ENCODE data around the gene DAP. TPM values are rescaled to one million over a fixed set of nuclear protein-coding genes. Genes with fewer than 3 reads are reported as not detected.
A peak's percentile ranks its signal among the peaks of the same experiment; 100 is the strongest.

Gene DAP
- total and polyA plus RNA-seq, 4 donors: 36.6 to 122 (median 101) TPM

DNA sequence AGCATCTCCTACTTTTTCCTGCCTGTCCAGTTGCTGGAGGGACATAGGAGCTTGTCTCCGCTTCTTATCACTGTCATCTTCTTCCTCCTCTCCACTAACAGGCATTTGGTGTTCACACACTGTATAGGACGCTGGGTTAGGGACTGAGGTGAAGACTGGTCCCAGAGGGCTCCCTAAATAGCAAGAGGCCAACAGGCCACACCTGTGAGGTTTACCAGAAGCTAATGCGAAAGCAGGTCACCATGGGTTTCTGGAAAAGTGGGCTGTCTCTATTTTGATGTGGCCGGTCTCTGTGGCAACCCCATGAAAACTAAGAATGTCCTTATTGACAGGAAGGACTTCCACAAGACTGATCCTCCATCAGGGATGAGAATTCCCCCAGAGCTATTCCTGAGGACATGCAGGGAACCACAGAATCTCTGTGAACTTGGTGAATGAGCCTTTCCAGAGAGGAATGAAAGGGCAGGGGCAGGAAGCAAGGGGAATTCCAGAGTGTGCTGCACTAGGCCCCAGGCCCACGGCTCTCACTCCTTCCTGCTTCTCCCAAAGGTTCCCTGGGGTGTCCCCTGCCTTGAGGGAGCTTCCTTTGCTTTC lies 61.7 kb downstream of the DAP start:
- Histone ChIP-seq H3K4me3 (ENCODE audit: low read depth in 1 of 3, low read length in 3 of 3) (no peak overlapping the region), H3K27me3 (ENCODE audit: control insufficient read depth in 4 of 4, insufficient read depth in 4 of 4, low read length in 3 of 4) (no peaks in the 10 kb centered on the region), H3K9ac (ENCODE audit: low read depth in 1 of 2, low read length in 2 of 2) (no peak overlapping the region), H3K36me3 (ENCODE audit: control insufficient read depth in 4 of 4, insufficient read depth in 3 of 4, low read depth in 1 of 4, low read length in 3 of 4) (no peaks in the 10 kb centered on the region), H3K27ac (ENCODE audit: low read depth in 1 of 2, low read length in 2 of 2) (no peak overlapping the region), H3K4me1 (ENCODE audit: control insufficient read depth in 4 of 4, insufficient read depth in 4 of 4, low read length in 3 of 4) (peaks cover 5 to 28% (median 13%) of the 10 kb centered on the region in 4 donors), H3K9me3 (ENCODE audit: control insufficient read depth in 4 of 4, low read length in 3 of 4) (no peaks in the 10 kb centered on the region)
- TF ChIP-seq HNF4G (IDR thresholded peaks at IDR 0.05): no peak
- 89% methylated on average over 5 of the region's 5 CpGs for WGBS
- no peak for DNase-seq (ENCODE audit: low spot score)

DNA sequence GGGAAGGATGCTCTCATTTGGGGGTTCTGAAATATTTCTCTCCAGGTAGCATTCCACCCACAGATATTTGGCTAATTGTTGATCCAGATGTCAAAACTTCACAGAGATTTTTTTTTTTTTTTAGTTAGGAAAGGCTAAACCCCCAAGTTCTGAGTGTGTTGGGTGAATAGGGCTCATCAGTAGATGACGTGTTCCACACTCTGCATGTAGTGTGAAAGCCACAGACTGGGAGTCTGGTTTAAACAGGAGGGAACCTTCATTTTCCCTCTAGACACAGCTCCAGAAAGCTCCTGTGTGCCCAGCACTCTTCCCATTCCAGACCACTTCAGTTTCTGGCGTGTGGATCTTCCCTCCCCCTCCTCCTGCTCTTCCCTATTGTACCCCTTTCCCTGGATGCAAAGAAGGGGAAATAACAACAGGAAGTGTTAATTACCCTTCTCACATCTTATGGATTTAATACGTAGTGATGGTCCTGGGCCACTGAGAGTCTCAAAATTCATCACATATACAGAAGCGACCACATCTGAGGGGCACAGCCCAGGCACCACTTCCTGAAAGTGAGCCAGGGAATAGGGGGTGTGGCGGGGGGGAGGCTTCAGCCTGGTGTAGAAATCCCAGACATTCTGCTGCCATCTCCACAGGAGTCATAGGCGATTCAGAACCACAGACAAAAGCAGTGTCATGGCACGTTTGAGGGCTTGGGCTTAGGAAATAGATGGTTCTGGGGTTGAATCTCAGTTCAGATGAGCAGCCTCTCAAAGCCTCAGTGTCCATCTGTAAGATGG lies 65.1 kb downstream of the DAP start:
- H3K36me3 ChIP-seq (ENCODE audit: control insufficient read depth in 4 of 4, insufficient read depth in 3 of 4, low read depth in 1 of 4, low read length in 3 of 4): peaks cover 0 to 3% (median 1%) of the 10 kb centered on the region in 4 donors
- H3K27ac ChIP-seq (ENCODE audit: low read depth in 1 of 2, low read length in 2 of 2): no peak overlapping the region
- H3K9me3 ChIP-seq (ENCODE audit: control insufficient read depth in 4 of 4, low read length in 3 of 4): no peaks in the 10 kb centered on the region
- H3K4me1 ChIP-seq (ENCODE audit: control insufficient read depth in 4 of 4, insufficient read depth in 4 of 4, low read length in 3 of 4): peaks cover 0 to 8% (median 4%) of the 10 kb centered on the region in 4 donors
- 86% methylated on average over 7 of the region's 7 CpGs for WGBS
- TF ChIP-seq, protein P1, sequence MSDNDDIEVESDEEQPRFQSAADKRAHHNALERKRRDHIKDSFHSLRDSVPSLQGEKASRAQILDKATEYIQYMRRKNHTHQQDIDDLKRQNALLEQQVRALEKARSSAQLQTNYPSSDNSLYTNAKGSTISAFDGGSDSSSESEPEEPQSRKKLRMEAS (IDR thresholded peaks at IDR 0.05): no peak
- TF ChIP-seq FOXA2 (IDR thresholded peaks at IDR 0.05): no peak
- no peak for TF ChIP-seq HNF4G (IDR thresholded peaks at IDR 0.05)
- TF ChIP-seq NR2F2 (IDR thresholded peaks at IDR 0.05): no peak
- no peaks in the 10 kb centered on the region for H3K27me3 ChIP-seq (ENCODE audit: control insufficient read depth in 4 of 4, insufficient read depth in 4 of 4, low read length in 3 of 4)
- no peak overlapping the region for H3K9ac ChIP-seq (ENCODE audit: low read depth in 1 of 2, low read length in 2 of 2)
- H3K4me3 ChIP-seq (ENCODE audit: low read depth in 1 of 3, low read length in 3 of 3): no peak overlapping the region
- no peak for DNase-seq (ENCODE audit: low spot score)

DNA sequence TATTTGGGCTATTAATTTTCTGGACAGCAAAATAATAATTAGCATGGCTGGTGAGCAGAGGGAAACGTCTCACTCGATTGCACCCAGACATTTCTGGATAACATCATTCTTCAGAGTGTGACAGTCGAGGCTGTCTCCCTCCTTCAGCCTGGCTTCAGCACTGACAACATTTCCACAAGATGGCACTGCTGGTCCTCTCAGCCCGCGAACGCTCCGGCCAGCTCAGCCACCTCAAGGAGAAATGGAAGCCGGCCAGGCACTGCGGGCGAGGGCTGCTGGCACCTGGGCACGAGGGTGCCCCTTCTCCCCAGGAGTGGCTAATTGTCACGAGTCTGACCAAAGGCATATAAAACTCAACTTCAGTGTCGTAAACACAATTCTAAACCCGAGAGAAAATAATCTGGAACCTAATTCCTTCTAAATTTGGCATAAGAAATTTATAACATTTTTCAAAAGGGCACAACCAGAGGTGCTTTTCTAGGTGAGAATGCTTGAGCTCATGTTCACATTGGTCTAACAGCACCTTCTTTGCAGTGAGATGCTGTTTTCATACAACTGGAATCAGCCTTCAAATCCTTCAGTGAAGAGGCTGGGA lies 65.9 kb downstream of the DAP start:
- no peak overlapping the region for H3K9ac ChIP-seq (ENCODE audit: low read depth in 1 of 2, low read length in 2 of 2)
- no peak overlapping the region for H3K4me3 ChIP-seq (ENCODE audit: low read depth in 1 of 3, low read length in 3 of 3)
- no peak overlapping the region for H3K27ac ChIP-seq (ENCODE audit: low read depth in 1 of 2, low read length in 2 of 2)
- DNase-seq (ENCODE audit: low spot score): no peak
- peaks cover 0 to 8% (median 4%) of the 10 kb centered on the region in 4 donors for H3K4me1 ChIP-seq (ENCODE audit: control insufficient read depth in 4 of 4, insufficient read depth in 4 of 4, low read length in 3 of 4)
- H3K36me3 ChIP-seq (ENCODE audit: control insufficient read depth in 4 of 4, insufficient read depth in 3 of 4, low read depth in 1 of 4, low read length in 3 of 4): peaks cover 0 to 3% (median 1%) of the 10 kb centered on the region in 4 donors
- TF ChIP-seq, protein P2, sequence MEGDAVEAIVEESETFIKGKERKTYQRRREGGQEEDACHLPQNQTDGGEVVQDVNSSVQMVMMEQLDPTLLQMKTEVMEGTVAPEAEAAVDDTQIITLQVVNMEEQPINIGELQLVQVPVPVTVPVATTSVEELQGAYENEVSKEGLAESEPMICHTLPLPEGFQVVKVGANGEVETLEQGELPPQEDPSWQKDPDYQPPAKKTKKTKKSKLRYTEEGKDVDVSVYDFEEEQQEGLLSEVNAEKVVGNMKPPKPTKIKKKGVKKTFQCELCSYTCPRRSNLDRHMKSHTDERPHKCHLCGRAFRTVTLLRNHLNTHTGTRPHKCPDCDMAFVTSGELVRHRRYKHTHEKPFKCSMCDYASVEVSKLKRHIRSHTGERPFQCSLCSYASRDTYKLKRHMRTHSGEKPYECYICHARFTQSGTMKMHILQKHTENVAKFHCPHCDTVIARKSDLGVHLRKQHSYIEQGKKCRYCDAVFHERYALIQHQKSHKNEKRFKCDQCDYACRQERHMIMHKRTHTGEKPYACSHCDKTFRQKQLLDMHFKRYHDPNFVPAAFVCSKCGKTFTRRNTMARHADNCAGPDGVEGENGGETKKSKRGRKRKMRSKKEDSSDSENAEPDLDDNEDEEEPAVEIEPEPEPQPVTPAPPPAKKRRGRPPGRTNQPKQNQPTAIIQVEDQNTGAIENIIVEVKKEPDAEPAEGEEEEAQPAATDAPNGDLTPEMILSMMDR (IDR thresholded peaks at IDR 0.05; ENCODE audit: low read depth, low read length, missing input control): peak; percentile 82
- TF ChIP-seq, protein P3, sequence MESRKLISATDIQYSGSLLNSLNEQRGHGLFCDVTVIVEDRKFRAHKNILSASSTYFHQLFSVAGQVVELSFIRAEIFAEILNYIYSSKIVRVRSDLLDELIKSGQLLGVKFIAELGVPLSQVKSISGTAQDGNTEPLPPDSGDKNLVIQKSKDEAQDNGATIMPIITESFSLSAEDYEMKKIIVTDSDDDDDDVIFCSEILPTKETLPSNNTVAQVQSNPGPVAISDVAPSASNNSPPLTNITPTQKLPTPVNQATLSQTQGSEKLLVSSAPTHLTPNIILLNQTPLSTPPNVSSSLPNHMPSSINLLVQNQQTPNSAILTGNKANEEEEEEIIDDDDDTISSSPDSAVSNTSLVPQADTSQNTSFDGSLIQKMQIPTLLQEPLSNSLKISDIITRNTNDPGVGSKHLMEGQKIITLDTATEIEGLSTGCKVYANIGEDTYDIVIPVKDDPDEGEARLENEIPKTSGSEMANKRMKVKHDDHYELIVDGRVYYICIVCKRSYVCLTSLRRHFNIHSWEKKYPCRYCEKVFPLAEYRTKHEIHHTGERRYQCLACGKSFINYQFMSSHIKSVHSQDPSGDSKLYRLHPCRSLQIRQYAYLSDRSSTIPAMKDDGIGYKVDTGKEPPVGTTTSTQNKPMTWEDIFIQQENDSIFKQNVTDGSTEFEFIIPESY (IDR thresholded peaks at IDR 0.05): no peak
- TF ChIP-seq JUND (IDR thresholded peaks at IDR 0.05) (no peak), RAD21 (IDR thresholded peaks at IDR 0.05) (peak; percentile 95 to 96)
- no peaks in the 10 kb centered on the region for H3K9me3 ChIP-seq (ENCODE audit: control insufficient read depth in 4 of 4, low read length in 3 of 4)
- no peaks in the 10 kb centered on the region for H3K27me3 ChIP-seq (ENCODE audit: control insufficient read depth in 4 of 4, insufficient read depth in 4 of 4, low read length in 3 of 4)
- WGBS: 9% methylated on average over 14 of the region's 14 CpGs
